NCI-H345 (cell line): ENCODE data around the gene SPRR2F.
"Not testable (repeated sequence)": the region's sequence is repeated elsewhere in the genome, so short reads cannot be mapped to it uniquely, and the experiment has no call there.

Experiments
- DNase-seq: peaks from one replicate; lab custom pipeline; 2025; lab: John Stamatoyannopoulos, UW

SPRR2F gene

GRCh38 chr1:153113416-153113815 lies at the start of gene SPRR2F:
Gene SPRR2F (minus strand): TSS chr1:153113516. CDS start chr1:153112733, 783 bp downstream.
- no peak for DNase-seq

GRCh38 chr1:153155541-153155940 lies 42.2 kb upstream of the SPRR2F start:
- no peak for DNase-seq

DNA sequence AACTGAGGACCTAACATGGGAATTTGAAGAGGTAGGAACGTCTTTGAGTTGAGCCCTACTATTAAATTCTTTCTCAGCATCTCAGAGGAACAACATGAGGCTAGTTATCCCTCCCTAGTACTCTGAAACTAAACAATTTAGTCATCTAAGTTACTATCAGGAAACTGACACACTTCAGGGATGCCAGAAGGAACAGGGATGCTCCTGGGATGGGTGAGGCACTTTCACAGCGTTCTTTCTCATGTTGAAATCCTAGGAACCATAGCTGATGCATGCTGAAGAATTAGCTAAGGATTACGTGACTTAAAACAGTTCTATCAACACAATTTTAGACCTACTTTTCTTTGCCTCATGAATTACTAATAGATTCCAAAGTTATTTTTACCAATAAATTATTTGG lies 39.2 kb upstream of the SPRR2F start:
- DNase-seq = no peak

GRCh38 chr1:153150846-153151245 lies 37.5 kb upstream of the SPRR2F start, which contains the start of gene SPRR2G:
Gene SPRR2G (minus strand): TSS chr1:153150890. CDS start chr1:153150110, 780 bp downstream.
- no peak for DNase-seq

- DNase-seq = no peak
Observed at GRCh38 chr1:153141377-153141776, 28.1 kb upstream of the SPRR2F start.

DNA sequence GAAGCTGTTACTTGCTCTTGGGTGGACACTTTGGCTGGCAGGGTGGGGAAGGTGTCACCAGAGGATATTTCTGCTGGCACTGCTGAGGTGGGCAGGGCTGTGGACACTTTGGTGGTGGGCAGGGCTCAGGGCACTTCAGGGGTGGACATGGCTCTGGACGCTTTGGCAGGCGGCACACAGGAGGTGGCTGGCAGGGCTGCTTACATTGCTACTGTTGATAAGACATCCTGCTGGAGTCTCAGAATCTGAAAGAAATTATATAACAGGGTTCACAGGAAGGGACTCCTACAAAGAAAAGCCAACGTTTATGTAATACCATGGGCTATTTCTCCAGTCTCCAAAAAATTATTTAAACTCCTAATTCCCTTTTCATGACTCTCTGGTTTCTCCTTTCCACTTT lies 27.2 kb upstream of the SPRR2F start:
- DNase-seq = no peak

- DNase-seq = no peak
Observed at GRCh38 chr1:153133743-153134142, 20.4 kb upstream of the SPRR2F start.

GRCh38 chr1:153133267-153133666 lies 20.0 kb upstream of the SPRR2F start:
- DNase-seq = no peak

DNA sequence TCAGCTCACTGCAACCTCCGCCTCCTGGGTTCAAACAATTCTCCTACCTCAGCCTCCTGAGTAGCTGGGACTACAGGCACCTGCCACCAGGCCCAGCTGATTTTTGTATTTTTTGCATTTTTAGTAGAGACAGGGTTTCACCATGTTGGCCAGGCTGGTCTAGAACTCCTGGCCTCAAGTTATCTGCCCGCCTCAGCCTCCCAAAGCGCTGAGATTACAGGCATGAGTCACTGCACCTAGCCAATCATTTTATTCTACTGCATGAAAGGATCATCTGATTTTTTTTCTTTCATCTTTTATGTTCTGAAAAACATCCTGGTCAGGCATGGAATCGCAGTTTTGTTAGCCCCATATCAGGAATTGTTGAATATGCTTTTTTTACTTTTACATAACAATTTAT lies 15.4 kb upstream of the SPRR2F start:
- not testable (repeated sequence) for DNase-seq

- no peak for DNase-seq
Observed at GRCh38 chr1:153127296-153127695, 14.0 kb upstream of the SPRR2F start.

- no peak for DNase-seq
Observed at GRCh38 chr1:153125536-153125935, 12.2 kb upstream of the SPRR2F start.

- not testable (repeated sequence) for DNase-seq
Observed at GRCh38 chr1:153123793-153124192, 10.5 kb upstream of the SPRR2F start.

- DNase-seq = peak; percentile 100
Observed at GRCh38 chr1:153122831-153123421, 9.6 kb upstream of the SPRR2F start.

DNA sequence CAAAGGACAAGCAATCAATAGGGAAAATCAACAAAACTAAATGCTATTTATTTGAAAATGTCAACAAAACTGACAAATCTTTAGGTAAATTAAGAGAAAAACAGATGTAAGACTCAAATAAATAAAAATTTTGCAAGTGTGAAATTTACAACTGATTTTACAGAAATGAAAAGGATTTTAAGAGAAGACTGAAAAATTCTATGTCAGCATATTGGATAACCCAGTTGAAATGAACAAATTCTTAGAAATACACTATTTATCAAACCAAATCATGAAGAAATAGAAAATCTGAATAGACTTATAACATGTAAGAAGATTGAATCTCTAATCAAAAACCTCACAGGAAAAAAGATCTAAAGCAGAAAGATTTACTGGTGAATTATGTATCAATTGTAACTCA lies 7.6 kb upstream of the SPRR2F start:
- no peak for DNase-seq

- peak; percentile 40 for DNase-seq
Observed at GRCh38 chr1:153119491-153119971, 6.2 kb upstream of the SPRR2F start.

DNA sequence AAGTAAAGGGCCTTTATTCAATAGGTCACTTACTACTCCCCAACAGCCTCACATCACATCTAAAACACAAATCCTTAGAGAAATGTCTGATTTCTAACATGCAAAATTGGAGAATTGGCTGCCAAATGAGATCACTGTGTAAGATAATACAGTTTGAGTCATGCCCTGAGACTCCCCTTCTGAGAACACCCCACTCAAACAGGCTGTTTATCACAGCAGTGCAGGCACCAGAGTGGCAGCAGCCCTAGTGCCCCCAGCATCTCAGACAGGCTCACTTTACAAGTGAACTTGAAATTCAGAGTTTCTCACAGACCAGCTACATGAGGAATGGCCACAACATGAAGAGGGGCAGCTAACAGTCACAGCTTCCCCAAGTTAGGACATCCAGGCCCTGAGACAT lies 1.9 kb upstream of the SPRR2F start:
- DNase-seq = not testable (repeated sequence)

GRCh38 chr1:153112454-153112853 lies 862 bp downstream of the SPRR2F start:
- DNase-seq = not testable (repeated sequence)

DNA sequence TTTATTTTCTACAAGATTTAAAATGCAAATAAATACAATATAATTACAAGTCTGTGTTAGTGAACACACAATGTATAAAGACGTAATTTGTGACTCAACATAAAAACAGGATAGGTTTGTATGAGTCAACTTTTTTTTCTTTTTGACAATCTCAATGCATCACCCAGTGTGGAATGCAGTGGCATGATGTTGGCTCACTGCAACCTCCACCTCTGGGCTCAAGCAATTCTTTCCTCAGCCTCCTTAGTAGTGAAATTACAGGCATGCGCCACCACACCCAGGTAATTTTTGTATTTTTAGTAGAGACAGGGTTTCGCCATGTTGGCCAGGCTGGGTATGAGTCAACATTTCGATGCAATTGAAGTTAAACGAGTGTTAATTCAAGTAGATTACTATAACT lies 13.1 kb downstream of the SPRR2F start:
- no peak for DNase-seq

GRCh38 chr1:153099461-153100045 lies 13.8 kb downstream of the SPRR2F start:
- no peak for DNase-seq

GRCh38 chr1:153095764-153096163 lies 17.6 kb downstream of the SPRR2F start:
- no peak for DNase-seq

GRCh38 chr1:153094426-153094825 lies 18.9 kb downstream of the SPRR2F start, which contains the start of gene SPRR2E:
Gene SPRR2E (minus strand): TSS chr1:153094526. CDS start chr1:153093751, 775 bp downstream.
- DNase-seq = no peak

DNA sequence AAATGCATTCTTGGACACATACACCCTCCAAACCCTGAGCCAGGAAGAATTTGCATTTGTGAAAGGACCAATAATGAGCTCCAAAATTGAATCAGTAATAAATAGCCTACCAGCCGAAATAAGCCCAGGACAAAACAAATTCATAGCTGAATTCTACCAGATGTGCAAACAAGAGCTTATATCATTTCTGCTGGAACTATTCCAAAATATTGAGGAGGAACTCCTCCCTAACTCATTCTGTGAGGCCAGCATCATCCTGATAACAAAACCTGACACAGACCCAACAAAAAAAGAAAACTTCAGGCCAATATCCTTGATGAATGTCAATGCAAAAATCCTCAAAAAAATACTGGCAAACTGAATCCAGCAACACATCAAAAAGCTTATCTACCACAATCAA lies 25.7 kb downstream of the SPRR2F start:
- no peak for DNase-seq

GRCh38 chr1:153081736-153082135 lies 31.6 kb downstream of the SPRR2F start:
- no peak for DNase-seq
